ENCODE data around the gene NKX2-3. TPM values are rescaled to one million over a fixed set of nuclear protein-coding genes. Genes with fewer than 3 reads are reported as not detected.

NKX2-3 gene
- total RNA-seq, 1 experiment from 2014 or later: not detected

DNA sequence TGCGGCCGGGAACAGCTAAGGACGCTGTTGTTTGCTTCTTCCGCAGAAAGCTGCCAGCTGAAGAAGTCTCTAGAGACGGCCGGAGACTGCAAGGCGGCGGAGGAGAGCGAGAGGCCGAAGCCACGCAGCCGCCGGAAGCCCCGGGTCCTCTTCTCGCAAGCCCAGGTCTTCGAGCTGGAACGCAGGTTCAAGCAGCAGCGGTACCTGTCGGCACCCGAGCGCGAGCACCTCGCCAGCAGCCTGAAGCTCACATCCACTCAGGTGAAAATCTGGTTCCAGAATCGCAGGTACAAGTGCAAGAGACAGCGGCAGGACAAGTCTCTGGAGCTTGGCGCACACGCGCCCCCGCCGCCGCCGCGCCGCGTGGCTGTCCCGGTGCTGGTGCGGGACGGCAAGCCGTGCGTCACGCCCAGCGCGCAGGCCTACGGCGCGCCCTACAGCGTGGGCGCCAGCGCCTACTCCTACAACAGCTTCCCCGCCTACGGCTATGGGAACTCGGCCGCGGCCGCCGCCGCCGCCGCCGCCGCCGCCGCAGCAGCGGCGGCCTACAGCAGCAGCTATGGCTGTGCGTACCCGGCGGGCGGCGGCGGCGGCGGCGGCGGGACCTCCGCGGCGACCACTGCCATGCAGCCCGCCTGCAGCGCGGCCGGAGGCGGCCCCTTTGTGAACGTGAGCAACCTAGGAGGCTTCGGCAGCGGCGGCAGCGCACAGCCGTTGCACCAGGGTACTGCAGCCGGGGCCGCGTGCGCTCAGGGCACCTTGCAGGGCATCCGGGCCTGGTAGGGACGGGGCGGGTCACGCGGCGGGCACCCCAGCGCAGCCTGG is 2.4 kb downstream of the NKX2-3 start (continued):
- TF ChIP-seq, protein P1, sequence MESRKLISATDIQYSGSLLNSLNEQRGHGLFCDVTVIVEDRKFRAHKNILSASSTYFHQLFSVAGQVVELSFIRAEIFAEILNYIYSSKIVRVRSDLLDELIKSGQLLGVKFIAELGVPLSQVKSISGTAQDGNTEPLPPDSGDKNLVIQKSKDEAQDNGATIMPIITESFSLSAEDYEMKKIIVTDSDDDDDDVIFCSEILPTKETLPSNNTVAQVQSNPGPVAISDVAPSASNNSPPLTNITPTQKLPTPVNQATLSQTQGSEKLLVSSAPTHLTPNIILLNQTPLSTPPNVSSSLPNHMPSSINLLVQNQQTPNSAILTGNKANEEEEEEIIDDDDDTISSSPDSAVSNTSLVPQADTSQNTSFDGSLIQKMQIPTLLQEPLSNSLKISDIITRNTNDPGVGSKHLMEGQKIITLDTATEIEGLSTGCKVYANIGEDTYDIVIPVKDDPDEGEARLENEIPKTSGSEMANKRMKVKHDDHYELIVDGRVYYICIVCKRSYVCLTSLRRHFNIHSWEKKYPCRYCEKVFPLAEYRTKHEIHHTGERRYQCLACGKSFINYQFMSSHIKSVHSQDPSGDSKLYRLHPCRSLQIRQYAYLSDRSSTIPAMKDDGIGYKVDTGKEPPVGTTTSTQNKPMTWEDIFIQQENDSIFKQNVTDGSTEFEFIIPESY (IDR thresholded peaks at IDR 0.05; ENCODE audit: extremely low read depth, insufficient replicate concordance, low read length): no peak
- TF ChIP-seq, protein P2, sequence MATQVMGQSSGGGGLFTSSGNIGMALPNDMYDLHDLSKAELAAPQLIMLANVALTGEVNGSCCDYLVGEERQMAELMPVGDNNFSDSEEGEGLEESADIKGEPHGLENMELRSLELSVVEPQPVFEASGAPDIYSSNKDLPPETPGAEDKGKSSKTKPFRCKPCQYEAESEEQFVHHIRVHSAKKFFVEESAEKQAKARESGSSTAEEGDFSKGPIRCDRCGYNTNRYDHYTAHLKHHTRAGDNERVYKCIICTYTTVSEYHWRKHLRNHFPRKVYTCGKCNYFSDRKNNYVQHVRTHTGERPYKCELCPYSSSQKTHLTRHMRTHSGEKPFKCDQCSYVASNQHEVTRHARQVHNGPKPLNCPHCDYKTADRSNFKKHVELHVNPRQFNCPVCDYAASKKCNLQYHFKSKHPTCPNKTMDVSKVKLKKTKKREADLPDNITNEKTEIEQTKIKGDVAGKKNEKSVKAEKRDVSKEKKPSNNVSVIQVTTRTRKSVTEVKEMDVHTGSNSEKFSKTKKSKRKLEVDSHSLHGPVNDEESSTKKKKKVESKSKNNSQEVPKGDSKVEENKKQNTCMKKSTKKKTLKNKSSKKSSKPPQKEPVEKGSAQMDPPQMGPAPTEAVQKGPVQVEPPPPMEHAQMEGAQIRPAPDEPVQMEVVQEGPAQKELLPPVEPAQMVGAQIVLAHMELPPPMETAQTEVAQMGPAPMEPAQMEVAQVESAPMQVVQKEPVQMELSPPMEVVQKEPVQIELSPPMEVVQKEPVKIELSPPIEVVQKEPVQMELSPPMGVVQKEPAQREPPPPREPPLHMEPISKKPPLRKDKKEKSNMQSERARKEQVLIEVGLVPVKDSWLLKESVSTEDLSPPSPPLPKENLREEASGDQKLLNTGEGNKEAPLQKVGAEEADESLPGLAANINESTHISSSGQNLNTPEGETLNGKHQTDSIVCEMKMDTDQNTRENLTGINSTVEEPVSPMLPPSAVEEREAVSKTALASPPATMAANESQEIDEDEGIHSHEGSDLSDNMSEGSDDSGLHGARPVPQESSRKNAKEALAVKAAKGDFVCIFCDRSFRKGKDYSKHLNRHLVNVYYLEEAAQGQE (IDR thresholded peaks at IDR 0.05; ENCODE audit: low read depth): no peak
- TF ChIP-seq POLR2AphosphoS5 (IDR thresholded peaks at IDR 0.05; ENCODE audit: low read depth, low read length) (no peak), FOSL1 (IDR thresholded peaks at IDR 0.05; ENCODE audit: low read depth) (no peak)

DNA sequence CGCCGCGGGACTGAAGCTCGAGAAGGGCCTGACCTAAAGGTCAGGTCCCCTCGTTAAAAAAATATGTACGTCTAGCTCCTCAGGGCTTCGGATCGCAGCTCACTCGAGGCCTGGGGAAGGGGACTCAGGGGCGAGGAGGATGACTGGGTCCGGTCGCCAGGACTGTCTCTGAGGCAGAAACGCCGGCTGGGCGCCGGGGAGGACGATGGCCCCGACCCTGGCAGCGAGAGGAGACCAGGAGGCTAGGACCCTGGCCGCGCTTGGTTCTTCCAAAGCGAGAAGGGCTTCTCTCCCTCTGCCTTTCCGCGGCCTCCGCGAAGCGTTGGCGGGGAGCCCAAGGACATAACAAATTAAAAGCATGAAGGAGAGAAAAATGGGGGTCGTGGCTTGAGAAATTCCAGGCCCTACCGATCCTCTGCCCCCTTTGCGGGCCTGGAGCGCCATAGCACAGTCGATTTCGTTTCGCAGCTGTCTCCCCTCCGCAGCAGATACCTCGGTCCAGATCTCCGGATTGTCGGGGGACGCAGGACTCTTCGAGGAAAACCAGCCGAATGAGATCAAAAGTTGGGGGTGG is 3.1 kb downstream of the NKX2-3 start:
- H3K4me3 ChIP-seq (replicated peaks in 1 of 2; ENCODE audit: low read depth in 1 of 2, low read length in 2 of 2): no peak overlapping the region
- no peaks in the 10 kb centered on the region for H3K79me2 ChIP-seq (ENCODE audit: insufficient read depth, low read length)
- H3K27ac ChIP-seq (ENCODE audit: low read depth, low read length): no peak overlapping the region
- ChIA-PET RAD21 (ENCODE audit: low non-redundant PET in 1 of 2, low total read pairs in 2 of 2, uncharacterized antibody in 2 of 2, unreplicated experiment in 2 of 2) (no interaction called here), CTCF (interaction anchor here (1.0 kb wide), 1 partner anchor 25 kb away, joined by 3 read pairs; no protein-coding TSS in a partner anchor), POLR2A (no interaction called here)
- DNase-seq (ENCODE audit: low read depth, low spot score): no peak
- intact Hi-C loops (cut with micrococcal nuclease): no loop called here
- H3K9ac ChIP-seq (ENCODE audit: low read length): no peak overlapping the region
- no peak overlapping the region for H3K4me2 ChIP-seq (ENCODE audit: low read length)
- no peaks in the 10 kb centered on the region for H3K4me1 ChIP-seq (ENCODE audit: control insufficient read depth in 1 of 2, insufficient read depth in 2 of 2, low read length in 2 of 2)
- no peaks in the 10 kb centered on the region for H3K36me3 ChIP-seq (ENCODE audit: control insufficient read depth in 1 of 2, insufficient read depth in 2 of 2, low read length in 2 of 2)
- H3K9me3 ChIP-seq (ENCODE audit: control insufficient read depth in 1 of 2, insufficient read depth in 1 of 2, low read depth in 1 of 2, low read length in 2 of 2): no peaks in the 10 kb centered on the region
- H3K27me3 ChIP-seq (ENCODE audit: insufficient read depth, low read length): no peaks in the 10 kb centered on the region
- H3K9me2 ChIP-seq (ENCODE audit: insufficient read depth): no peaks in the 10 kb centered on the region
- no TSS peak for BruUV-seq (replicated peaks)
- ATAC-seq: no peak
- no peak overlapping the region for H2AFZ ChIP-seq (ENCODE audit: low read depth, low read length, poor library complexity, severe bottlenecking)
- TF ChIP-seq POLR2AphosphoS5 (IDR thresholded peaks at IDR 0.05; ENCODE audit: low read depth, low read length) (no peak), SRF (IDR thresholded peaks at IDR 0.05; ENCODE audit: low read depth) (no peak), SP1 (IDR thresholded peaks at IDR 0.05; ENCODE audit: low read depth) (no peak), JUND (IDR thresholded peaks at IDR 0.05) (no peak), FOSL1 (IDR thresholded peaks at IDR 0.05; ENCODE audit: low read depth) (no peak), ELF1 (IDR thresholded peaks at IDR 0.05; ENCODE audit: borderline replicate concordance, low read depth) (no peak), CBX3 (IDR thresholded peaks at IDR 0.05; ENCODE audit: low read depth) (no peak)
- TF ChIP-seq, protein P2 (IDR thresholded peaks at IDR 0.05; ENCODE audit: low read depth): no peak
- TF ChIP-seq, protein P3, sequence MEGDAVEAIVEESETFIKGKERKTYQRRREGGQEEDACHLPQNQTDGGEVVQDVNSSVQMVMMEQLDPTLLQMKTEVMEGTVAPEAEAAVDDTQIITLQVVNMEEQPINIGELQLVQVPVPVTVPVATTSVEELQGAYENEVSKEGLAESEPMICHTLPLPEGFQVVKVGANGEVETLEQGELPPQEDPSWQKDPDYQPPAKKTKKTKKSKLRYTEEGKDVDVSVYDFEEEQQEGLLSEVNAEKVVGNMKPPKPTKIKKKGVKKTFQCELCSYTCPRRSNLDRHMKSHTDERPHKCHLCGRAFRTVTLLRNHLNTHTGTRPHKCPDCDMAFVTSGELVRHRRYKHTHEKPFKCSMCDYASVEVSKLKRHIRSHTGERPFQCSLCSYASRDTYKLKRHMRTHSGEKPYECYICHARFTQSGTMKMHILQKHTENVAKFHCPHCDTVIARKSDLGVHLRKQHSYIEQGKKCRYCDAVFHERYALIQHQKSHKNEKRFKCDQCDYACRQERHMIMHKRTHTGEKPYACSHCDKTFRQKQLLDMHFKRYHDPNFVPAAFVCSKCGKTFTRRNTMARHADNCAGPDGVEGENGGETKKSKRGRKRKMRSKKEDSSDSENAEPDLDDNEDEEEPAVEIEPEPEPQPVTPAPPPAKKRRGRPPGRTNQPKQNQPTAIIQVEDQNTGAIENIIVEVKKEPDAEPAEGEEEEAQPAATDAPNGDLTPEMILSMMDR (IDR thresholded peaks at IDR 0.05 in 2 of 3, conservative IDR thresholded peaks at IDR 0.05 in 1 of 3; ENCODE audit: borderline replicate concordance in 1 of 3, insufficient read depth in 1 of 3, low read depth in 2 of 3, low read length in 2 of 3): no peak
- H4K20me1 ChIP-seq (ENCODE audit: insufficient read depth): no peaks in the 10 kb centered on the region
